Measurements from ENCODE around the gene OR2T1.
"Not testable (repeated sequence)": the region's sequence is repeated elsewhere in the genome, so short reads cannot be mapped to it uniquely, and the experiment has no call there.

OR2T1 gene

GRCh38 chr1:248434913-248435312, 32.1 kb downstream of the OR2T1 start:
- in situ Hi-C loops (cut with MboI; ENCODE audit: low sequenced_read_pairs): not testable (repeated sequence)

GRCh38 chr1:248436303-248436702, 33.5 kb downstream of the OR2T1 start:
- in situ Hi-C loops (cut with MboI; ENCODE audit: low sequenced_read_pairs): not testable (repeated sequence)

- in situ Hi-C loops (cut with MboI; ENCODE audit: low sequenced_read_pairs): not testable (repeated sequence)
Observed at GRCh38 chr1:248438668-248439067, 35.8 kb downstream of the OR2T1 start.

- in situ Hi-C loops (cut with MboI; ENCODE audit: low sequenced_read_pairs): not testable (repeated sequence)
Observed at GRCh38 chr1:248439283-248439682, 36.4 kb downstream of the OR2T1 start.

- in situ Hi-C loops (cut with MboI; ENCODE audit: low sequenced_read_pairs): not testable (repeated sequence)
Observed at GRCh38 chr1:248442500-248443277, 39.8 kb downstream of the OR2T1 start.

GRCh38 chr1:248444603-248445002, 41.8 kb downstream of the OR2T1 start:
- in situ Hi-C loops (cut with MboI; ENCODE audit: low sequenced_read_pairs): not testable (repeated sequence)

GRCh38 chr1:248445399-248445798, 42.6 kb downstream of the OR2T1 start, which contains the start of gene OR2T2:
Gene OR2T2, plus strand, starts transcription at chr1:248445637. Its CDS starts 7,161 bp downstream, at chr1:248452798.
- in situ Hi-C loops (cut with MboI; ENCODE audit: low sequenced_read_pairs): not testable (repeated sequence)

GRCh38 chr1:248448409-248449074, 45.7 kb downstream of the OR2T1 start:
- in situ Hi-C loops (cut with MboI; ENCODE audit: low sequenced_read_pairs): not testable (repeated sequence)

- in situ Hi-C loops (cut with MboI; ENCODE audit: low sequenced_read_pairs): not testable (repeated sequence)
Observed at GRCh38 chr1:248449821-248450465, 47.1 kb downstream of the OR2T1 start.

- in situ Hi-C loops (cut with MboI; ENCODE audit: low sequenced_read_pairs): not testable (repeated sequence)
Observed at GRCh38 chr1:248450466-248451145, 47.8 kb downstream of the OR2T1 start.

- in situ Hi-C loops (cut with MboI; ENCODE audit: low sequenced_read_pairs): not testable (repeated sequence)
Observed at GRCh38 chr1:248453619-248454018, 50.8 kb downstream of the OR2T1 start.

GRCh38 chr1:248455045-248455444, 52.2 kb downstream of the OR2T1 start:
- in situ Hi-C loops (cut with MboI; ENCODE audit: low sequenced_read_pairs): not testable (repeated sequence)

GRCh38 chr1:248456635-248457034, 53.8 kb downstream of the OR2T1 start:
- in situ Hi-C loops (cut with MboI; ENCODE audit: low sequenced_read_pairs): not testable (repeated sequence)
